GM12878 (cell line): Measurements from ENCODE around the gene LIMCH1. TPM values are rescaled to one million over a fixed set of nuclear protein-coding genes. Genes with fewer than 3 reads are reported as not detected.

Source experiments
- ATAC-seq: fragments of 200-7000 bp; cut with Tn5 transposase; 3 replicates; pipeline ENCODE4 v1.9.1; 2020; ENCODE audit warnings: mild to moderate bottlenecking, moderate library complexity
- BruUV-seq: library from RNA; stranded (reverse); fragments of 400-500 nt; replicated peaks from 2 replicates; lab custom pipeline; 2021; lab: Mats Ljungman, UMichigan
- CTCF ChIA-PET: fragments of 300-600 bp; sonication (Branson Sonifier 250); formaldehyde crosslinking; extraction: SDS; loops from one replicate; lab custom pipeline; 2021; ENCODE audit warnings: inconsistent platforms; lab: Yijun Ruan, JAX
- POLR2A ChIA-PET: fragments of 350-600 bp; formaldehyde crosslinking; extraction: SDS; loops from one replicate; lab custom pipeline; 2021; ENCODE audit warnings: inconsistent platforms; lab: Charles Lee
- RAD21 ChIA-PET: fragments of 300-600 bp; sonication (Branson Sonifier 250); formaldehyde crosslinking; loops from one replicate; lab custom pipeline; 2023; ENCODE audit warnings: antibody characterized with exemption; ENCODE audit not compliant: unreplicated experiment; lab: Charles Lee
- SMC1A ChIA-PET: fragments of 300-600 bp; sonication (Branson Sonifier 250); formaldehyde crosslinking; loops from one replicate; lab custom pipeline; 2023; ENCODE audit not compliant: unreplicated experiment, uncharacterized antibody; lab: Charles Lee
- DNase-seq: peaks from one replicate; pipeline ENCODE4 v3.0.0-alpha.2; 2011; ENCODE audit warnings: low read depth, low spot score
- FAIRE-seq: peaks from 3 replicates; lab custom pipeline; 2011; peaks lifted over from hg19 to GRCh38; lab: Jason Lieb, UNC
- H2AFZ ChIP-seq: 2 replicates; pipeline ENCODE4 v1.6.0; 2011; ENCODE audit warnings: low read depth, low read length, control low read depth; ENCODE audit not compliant: control insufficient read depth
- H3K27ac ChIP-seq: 2 replicates; pipeline ENCODE4 v1.5.1; 2011; ENCODE audit warnings: control low read depth; ENCODE audit not compliant: control insufficient read depth, insufficient read depth
- H3K27me3 ChIP-seq, 2 experiments: replicated peaks in 1 of 2; 2 replicates each; pipeline versions ENCODE4 v1.6.0 to v1.6.1; 2011; ENCODE audit warnings: low read length in 1 of 2; ENCODE audit not compliant: control insufficient read depth in 2 of 2, insufficient read depth in 2 of 2
- H3K36me3 ChIP-seq, 2 experiments: 2 replicates each; pipeline ENCODE4 v1.5.1; 2011; ENCODE audit warnings: low read length in 1 of 2; ENCODE audit not compliant: control insufficient read depth in 2 of 2, insufficient read depth in 2 of 2
- H3K4me1 ChIP-seq: 2 replicates; pipeline ENCODE4 v1.6.1; 2011; ENCODE audit warnings: mild to moderate bottlenecking, low read length, moderate library complexity, mixed read lengths; ENCODE audit not compliant: control insufficient read depth, insufficient read depth
- H3K4me2 ChIP-seq: 2 replicates; pipeline ENCODE4 v1.6.0; 2011; ENCODE audit warnings: control low read depth; ENCODE audit not compliant: control insufficient read depth, insufficient read depth
- H3K4me3 ChIP-seq: fragments of 200-600 bp; sonication (generic); 2 replicates; pipeline ENCODE4 v1.5.1; 2016
- H3K79me2 ChIP-seq: 2 replicates; pipeline ENCODE4 v1.6.0; 2011; ENCODE audit warnings: low read length; ENCODE audit not compliant: control insufficient read depth, insufficient read depth
- H3K9ac ChIP-seq: 2 replicates; pipeline ENCODE4 v1.8.0; 2011; ENCODE audit warnings: low read length, control low read depth, mixed read lengths; ENCODE audit not compliant: control insufficient read depth, insufficient read depth
- H3K9me3 ChIP-seq: replicated peaks from 3 replicates; pipeline ENCODE4 v1.5.1; 2011; ENCODE audit warnings: mild to moderate bottlenecking, low read length; ENCODE audit not compliant: control insufficient read depth, insufficient read depth
- H4K20me1 ChIP-seq: 2 replicates; pipeline ENCODE4 v1.6.0; 2011; ENCODE audit not compliant: control insufficient read depth, insufficient read depth
- EP300 ChIP-seq, 2 experiments: fragments of 150-350 bp in 1 of 2; IDR thresholded peaks; 2 replicates each; pipeline ENCODE4 v1.6.1; 2011 to 2012; ENCODE audit warnings: low read depth in 2 of 2, low read length in 2 of 2, borderline replicate concordance in 1 of 2, improper control_type of control experiment in 1 of 2, inconsistent platforms in 1 of 2; ENCODE audit not compliant: control insufficient read depth in 1 of 2
- EZH2 ChIP-seq: IDR thresholded peaks from 2 replicates; pipeline ENCODE4 v1.6.1; 2012; ENCODE audit warnings: low read depth, mild to moderate bottlenecking, control low read depth, inconsistent platforms, low read length, borderline replicate concordance; ENCODE audit not compliant: control insufficient read depth
- IKZF2 ChIP-seq, 2 experiments: fragments of 450-650 bp; IDR thresholded peaks; 2 replicates each; pipeline ENCODE4 v1.6.1; 2017; ENCODE audit warnings: mild to moderate bottlenecking in 2 of 2, moderate library complexity in 2 of 2
- MTA2 ChIP-seq: fragments of 450-650 bp; IDR thresholded peaks from 2 replicates; pipeline ENCODE4 v1.6.1; 2016; ENCODE audit warnings: low read depth, mild to moderate bottlenecking, moderate library complexity
- PAX8 ChIP-seq: fragments of 450-650 bp; IDR thresholded peaks from 2 replicates; pipeline ENCODE4 v1.6.1; 2017; ENCODE audit warnings: mild to moderate bottlenecking, moderate library complexity
- SMARCA5 ChIP-seq: fragments of 450-650 bp; IDR thresholded peaks from 2 replicates; pipeline ENCODE4 v1.6.1; 2017; ENCODE audit warnings: mild to moderate bottlenecking
- SUZ12 ChIP-seq: fragments of 200-600 bp; sonication (generic); IDR thresholded peaks from one replicate; pipeline ENCODE4 v1.6.1; 2018; ENCODE audit warnings: antibody characterized with exemption, mild to moderate bottlenecking; ENCODE audit not compliant: unreplicated experiment
- USF1 ChIP-seq: IDR thresholded peaks from 2 replicates; pipeline ENCODE4 v1.6.1; 2011; ENCODE audit warnings: borderline replicate concordance, low read depth, mild to moderate bottlenecking, moderate library complexity, mixed read lengths, low read length; ENCODE audit not compliant: insufficient read depth; ENCODE audit errors: extremely low read length
- YY1 ChIP-seq: IDR thresholded peaks from 2 replicates; pipeline ENCODE4 v1.6.1; 2011; ENCODE audit warnings: low read depth, mild to moderate bottlenecking, low read length
- WGBS: methylation state at CpG from one replicate; pipeline ENCODE4 v1.1.6; 2016; ENCODE audit warnings: low lambda C conversion rate; ENCODE audit not compliant: insufficient replicate concordance, insufficient coverage; ENCODE audit errors: missing lambda C conversion rate; 5-methylcytosine and 5-hydroxymethylcytosine counted together
- in situ Hi-C: fragments of 300-500 bp; cut with MboI; formaldehyde crosslinking; loops from 9 replicates; pipeline ENCODE4 v1.14.3; 2018; ENCODE audit warnings: mixed read lengths
- intact Hi-C: fragments of 100-400 bp; cut with micrococcal nuclease; formaldehyde crosslinking; loops from one replicate; pipeline ENCODE4 v1.14.2; 2022; ENCODE audit not compliant: unreplicated experiment
- polyA plus RNA-seq, 11 experiments: library from polyadenylated mRNA; depleted of rRNA in 4 of 11; unstranded in 6 of 11; stranded (reverse) in 5 of 11; fragments of >200 nt; fragmentation: Nextera tagmentation in 4 of 11; fragmentation: Illumina TruSeq in 1 of 11; extraction: Ambion mirVana in 4 of 11; extraction: Trizol in 1 of 11; gene quantifications; 1 replicate in 1 of 11; 2 replicates in 10 of 11; pipeline versions ENCODE4 v1.2.1 to v1.2.3, GENCODE V29; 2011 to 2016; ENCODE audit warnings: inconsistent platforms in 2 of 11, missing spikeins in 2 of 11, low read depth in 1 of 11
- total RNA-seq, 4 experiments: library from RNA; depleted of rRNA in 3 of 4; stranded (reverse); fragments of >200 nt in 3 of 4; fragmentation: Illumina TruSeq in 1 of 4; extraction: Trizol in 1 of 4; gene quantifications; 2 replicates each; pipeline versions ENCODE4 v1.2.1 to v1.2.3, GENCODE V29; 2013 to 2021

The LIMCH1 gene
- total and polyA plus RNA-seq, 10 of the 15 experiments (the other 5 are each of a cell fraction or from before 2014, with no cell fraction given) = 0.07 to 0.15 TPM; not detected in 8

GRCh38 chr4:41611881-41612871 is 74.2 kb downstream of the LIMCH1 start:
- Histone ChIP-seq H3K27me3 (no peaks in the 10 kb centered on the region; a peak in 1 of 4 replicates), H3K9ac (no peak overlapping the region), H3K36me3 (no peaks in the 10 kb centered on the region), H3K4me3 (no peak overlapping the region), H3K79me2 (no peaks in the 10 kb centered on the region), H3K4me2 (no peak overlapping the region), H2AFZ (no peak overlapping the region), H3K9me3 (no peaks in the 10 kb centered on the region), H3K27ac (no peak overlapping the region), H4K20me1 (no peaks in the 10 kb centered on the region), H3K4me1 (no peaks in the 10 kb centered on the region)
- intact Hi-C loops = no loop called here
- 43% methylated on average over 14 of the region's 14 CpGs for WGBS
- in situ Hi-C loops = no loop called here
- TF ChIP-seq MTA2 (no peak), YY1 (no peak), USF1 (no peak), EP300 (IDR thresholded peaks at IDR 0.05; ENCODE audit: borderline replicate concordance in 1 of 2, control insufficient read depth in 1 of 2, low read depth in 2 of 2, low read length in 2 of 2) (no peak), SUZ12 (no peak), EZH2 (no peak), SMARCA5 (no peak), PAX8 (no peak), IKZF2 (IDR thresholded peaks at IDR 0.05) (no peak)
- DNase-seq (no peak), FAIRE-seq (no peak), ATAC-seq (no peak)
- RAD21 ChIA-PET = no interaction called here
- no TSS peak for BruUV-seq
- SMC1A ChIA-PET = interaction anchor here (1.3 kb wide), 2 partner anchors 14 to 24 kb away, joined by 3 read pairs; no protein-coding TSS in a partner anchor
- CTCF ChIA-PET = no interaction called here
- POLR2A ChIA-PET = no interaction called here
